GM23248 (cell line): ENCODE data around the gene HCAR2.

Experiments
- EZH2 ChIP-seq: fragments of 200-600 bp; sonication (generic); IDR thresholded peaks from 2 replicates; pipeline ENCODE4 v1.6.1; 2018; ENCODE audit warnings: antibody characterized with exemption, mild to moderate bottlenecking; ENCODE audit not compliant: insufficient read depth, poor library complexity, severe bottlenecking
- EZH2phosphoT487 ChIP-seq: fragments of 200-600 bp; sonication (generic); IDR thresholded peaks from 2 replicates; pipeline ENCODE4 v1.6.1; 2018; ENCODE audit warnings: antibody characterized with exemption, moderate library complexity, mild to moderate bottlenecking, low read depth; ENCODE audit not compliant: insufficient read depth

GRCh38 chr12:122668268-122668667 is 34.9 kb downstream of the HCAR2 start:
- TF ChIP-seq EZH2 = no peak
- no peak for TF ChIP-seq EZH2phosphoT487
